BE2C (cell line): ENCODE results near the gene NPLOC4.

Experiments used
- DNase-seq: peaks from one replicate; pipeline ENCODE4 v3.0.0-alpha.2; 2020
- H3K27me3 ChIP-seq: fragments of 250-450 bp; sonication (Bioruptor Pico); 2 replicates; pipeline ENCODE4 v1.5.1; 2020; ENCODE audit warnings: mild to moderate bottlenecking
- H3K36me3 ChIP-seq: fragments of 250-450 bp; sonication (Bioruptor Pico); 2 replicates; pipeline ENCODE4 v1.5.1; 2020; ENCODE audit warnings: mild to moderate bottlenecking
- H3K4me1 ChIP-seq: fragments of 250-450 bp; sonication (Bioruptor Pico); 2 replicates; pipeline ENCODE4 v1.5.1; 2020
- H3K4me3 ChIP-seq: 2 replicates; pipeline ENCODE4 v1.5.1; 2011; ENCODE audit warnings: low read depth, low read length
- H3K9me3 ChIP-seq: fragments of 250-450 bp; sonication (Bioruptor Pico); 2 replicates; pipeline ENCODE4 v1.5.1; 2020
- CTCF ChIP-seq: IDR thresholded peaks from 2 replicates; pipeline ENCODE4 v1.5.1; 2012; ENCODE audit warnings: mild to moderate bottlenecking, low read depth, low read length

Gene NPLOC4

GRCh38 chr17:81582341-81582740, 54.6 kb downstream of the NPLOC4 start:
- no peaks in the 10 kb centered on the region for H3K4me1 ChIP-seq
- no peak for TF ChIP-seq CTCF
- no peaks in the 10 kb centered on the region for H3K27me3 ChIP-seq
- H3K4me3 ChIP-seq, result no peak overlapping the region
- no peak for DNase-seq
- H3K9me3 ChIP-seq, result no peaks in the 10 kb centered on the region
- peaks cover 68% of the 10 kb centered on the region for H3K36me3 ChIP-seq

- Histone ChIP-seq H3K36me3 (peaks cover 65% of the 10 kb centered on the region), H3K4me1 (no peaks in the 10 kb centered on the region), H3K27me3 (no peaks in the 10 kb centered on the region), H3K4me3 (no peak overlapping the region), H3K9me3 (no peaks in the 10 kb centered on the region)
- DNase-seq, result no peak
- no peak for TF ChIP-seq CTCF
These were observed 55.2 kb downstream of the NPLOC4 start for GRCh38 chr17:81581758-81582157.

- Histone ChIP-seq H3K36me3 (peaks cover 62% of the 10 kb centered on the region), H3K4me3 (no peak overlapping the region), H3K9me3 (no peaks in the 10 kb centered on the region), H3K4me1 (no peaks in the 10 kb centered on the region), H3K27me3 (no peaks in the 10 kb centered on the region)
- TF ChIP-seq CTCF, result no peak
- no peak for DNase-seq
These were observed 56.4 kb downstream of the NPLOC4 start for GRCh38 chr17:81580481-81580880.

- Histone ChIP-seq H3K27me3 (no peaks in the 10 kb centered on the region), H3K4me1 (no peaks in the 10 kb centered on the region; the same call in 1 of the 2 replicates), H3K4me3 (no peak overlapping the region), H3K9me3 (no peaks in the 10 kb centered on the region), H3K36me3 (peaks cover 62% of the 10 kb centered on the region)
- no peak for TF ChIP-seq CTCF
- no peak for DNase-seq
These were observed 57.0 kb downstream of the NPLOC4 start for GRCh38 chr17:81579821-81580321.

- DNase-seq, result no peak
- Histone ChIP-seq H3K27me3 (no peaks in the 10 kb centered on the region), H3K4me3 (no peak overlapping the region), H3K36me3 (peaks cover 63% of the 10 kb centered on the region), H3K9me3 (no peaks in the 10 kb centered on the region), H3K4me1 (peaks cover 6% of the 10 kb centered on the region)
- TF ChIP-seq CTCF, result no peak
These were observed 57.6 kb downstream of the NPLOC4 start for GRCh38 chr17:81579298-81579697.

GRCh38 chr17:81578561-81579225, 58.2 kb downstream of the NPLOC4 start:
- no peak for DNase-seq
- Histone ChIP-seq H3K4me3 (no peak overlapping the region), H3K27me3 (no peaks in the 10 kb centered on the region), H3K36me3 (peaks cover 63% of the 10 kb centered on the region), H3K4me1 (peaks cover 12% of the 10 kb centered on the region), H3K9me3 (no peaks in the 10 kb centered on the region)
- no peak for TF ChIP-seq CTCF
